Suppressor macrophage treated with lipopolysaccharide for 1 hour (primary cell): ENCODE measurements around the gene UGT1A8.
"Not testable (repeated sequence)": the region's sequence is repeated elsewhere in the genome, so short reads cannot be mapped to it uniquely, and the experiment has no call there.

Source experiments
- DNase-seq, 3 donors: peaks; one replicate each; pipeline ENCODE4 v3.0.0-alpha.2; 2020 to 2022

UGT1A8 gene

GRCh38 chr2:233736868-233737653 is 119.6 kb downstream of the UGT1A8 start:
- not testable (repeated sequence) for DNase-seq

DNA sequence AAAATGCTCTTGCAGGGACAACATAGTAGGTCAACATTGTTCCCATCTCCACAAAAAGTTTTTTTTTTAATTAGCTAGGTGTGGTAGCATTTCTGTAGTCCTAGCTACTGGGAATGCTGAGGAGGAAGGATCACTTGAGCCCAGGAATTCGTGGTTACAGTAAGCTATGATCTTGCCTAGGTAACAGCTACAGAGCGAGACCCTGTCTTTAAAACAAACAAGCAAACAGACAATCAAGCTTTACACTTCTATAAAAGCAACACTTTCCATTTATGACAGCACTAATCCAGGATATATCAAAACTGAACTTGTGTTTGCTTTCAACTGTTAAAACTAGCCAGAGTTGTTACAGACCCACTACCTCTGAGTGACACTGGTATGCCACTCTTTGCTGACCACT is 123.4 kb downstream of the UGT1A8 start:
- no peak for DNase-seq

DNA sequence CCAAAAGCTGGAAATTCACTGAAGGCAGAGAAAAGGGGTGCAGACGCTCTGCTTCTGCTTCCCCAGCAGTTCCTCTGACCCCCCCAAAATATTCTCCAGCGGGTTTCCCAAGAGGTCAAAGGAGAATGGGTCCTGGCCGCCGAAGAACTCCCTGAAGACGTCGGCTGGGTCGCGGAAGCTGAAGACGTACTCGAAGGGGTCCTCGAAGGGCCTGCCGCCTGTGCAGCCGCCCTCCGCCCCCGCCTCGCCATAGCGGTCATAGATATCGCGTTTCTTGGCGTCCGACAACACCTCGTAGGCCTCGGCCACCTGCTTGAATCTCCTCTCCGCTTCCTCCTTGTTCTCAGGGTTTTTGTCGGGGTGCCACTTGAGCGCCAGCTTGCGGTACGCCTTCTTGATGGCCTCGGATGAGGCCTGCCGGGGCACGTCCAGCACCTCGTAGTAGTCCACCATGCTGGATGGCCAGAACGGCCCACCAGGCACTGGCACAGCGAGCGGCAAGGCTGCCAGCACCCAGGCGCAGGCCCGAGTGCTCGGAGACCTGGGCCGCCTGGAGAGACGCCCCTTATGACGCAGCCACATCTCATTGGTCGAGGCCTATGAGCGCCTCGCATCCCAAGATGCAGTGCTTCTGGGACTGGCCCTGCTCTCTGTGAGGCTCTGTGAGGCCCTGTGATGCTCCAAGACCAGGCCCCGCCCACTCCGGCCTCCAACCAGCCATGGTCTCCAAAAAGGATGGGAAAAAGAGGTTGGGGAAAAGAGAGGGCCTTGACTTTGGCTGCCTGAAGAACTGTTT is 126.2 kb downstream of the UGT1A8 start:
- DNase-seq = no peak

GRCh38 chr2:233745073-233745755 is 127.8 kb downstream of the UGT1A8 start:
- no peak for DNase-seq

- DNase-seq = not testable (repeated sequence)
Observed at GRCh38 chr2:233745838-233746237, 128.4 kb downstream of the UGT1A8 start.

DNA sequence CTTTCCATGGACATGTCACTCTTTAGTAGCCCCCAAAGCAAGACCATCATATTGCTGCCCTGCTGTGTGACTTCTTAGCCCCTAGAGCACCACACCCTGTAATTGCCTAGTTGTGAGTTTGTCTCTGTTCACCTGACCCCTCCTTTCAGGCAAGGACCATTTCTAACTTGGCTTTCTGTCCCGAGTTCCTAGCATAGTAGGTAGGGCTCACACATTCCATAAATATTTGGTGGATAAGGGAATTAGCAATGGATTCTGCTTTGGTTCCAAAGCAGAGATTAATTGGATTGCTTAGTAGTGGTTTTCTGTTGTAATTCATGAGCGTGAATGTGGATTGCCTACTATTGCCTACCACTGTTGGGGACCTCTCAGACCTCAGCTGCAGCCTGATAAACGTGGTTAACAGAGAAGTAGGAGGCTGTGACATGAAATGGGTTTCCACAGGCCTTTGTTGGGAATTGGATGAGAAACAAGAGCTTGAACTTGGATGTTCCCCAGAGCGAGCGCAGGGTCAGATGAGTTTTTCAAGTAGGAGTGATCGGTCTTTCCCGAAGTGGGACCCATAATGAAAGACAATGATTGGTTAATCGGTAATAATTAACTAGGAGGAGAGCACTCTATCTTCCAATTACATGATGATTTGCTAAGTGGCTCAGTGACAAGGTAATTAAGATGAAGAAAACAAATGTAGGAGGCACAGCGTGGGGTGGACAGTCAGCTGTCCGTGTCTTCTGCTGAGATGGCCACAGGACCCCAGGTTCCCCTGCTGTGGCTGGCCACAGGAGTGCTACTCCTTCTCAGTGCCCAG is 129.2 kb downstream of the UGT1A8 start:
- DNase-seq = no peak

DNA sequence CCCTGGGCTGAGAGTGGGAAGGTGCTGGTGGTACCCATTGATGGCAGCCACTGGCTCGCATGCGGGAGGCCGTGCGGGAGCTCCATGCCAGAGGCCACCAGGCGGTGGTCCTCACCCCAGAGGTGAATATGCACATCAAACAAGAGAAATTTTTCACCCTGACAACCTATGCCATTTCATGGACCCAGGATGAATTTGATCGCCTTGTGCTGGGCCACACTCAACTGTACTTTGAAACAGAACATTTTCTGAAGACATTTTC is 129.8 kb downstream of the UGT1A8 start:
- no peak for DNase-seq

- DNase-seq = not testable (repeated sequence)
Observed at GRCh38 chr2:233750689-233751088, 133.3 kb downstream of the UGT1A8 start.

DNA sequence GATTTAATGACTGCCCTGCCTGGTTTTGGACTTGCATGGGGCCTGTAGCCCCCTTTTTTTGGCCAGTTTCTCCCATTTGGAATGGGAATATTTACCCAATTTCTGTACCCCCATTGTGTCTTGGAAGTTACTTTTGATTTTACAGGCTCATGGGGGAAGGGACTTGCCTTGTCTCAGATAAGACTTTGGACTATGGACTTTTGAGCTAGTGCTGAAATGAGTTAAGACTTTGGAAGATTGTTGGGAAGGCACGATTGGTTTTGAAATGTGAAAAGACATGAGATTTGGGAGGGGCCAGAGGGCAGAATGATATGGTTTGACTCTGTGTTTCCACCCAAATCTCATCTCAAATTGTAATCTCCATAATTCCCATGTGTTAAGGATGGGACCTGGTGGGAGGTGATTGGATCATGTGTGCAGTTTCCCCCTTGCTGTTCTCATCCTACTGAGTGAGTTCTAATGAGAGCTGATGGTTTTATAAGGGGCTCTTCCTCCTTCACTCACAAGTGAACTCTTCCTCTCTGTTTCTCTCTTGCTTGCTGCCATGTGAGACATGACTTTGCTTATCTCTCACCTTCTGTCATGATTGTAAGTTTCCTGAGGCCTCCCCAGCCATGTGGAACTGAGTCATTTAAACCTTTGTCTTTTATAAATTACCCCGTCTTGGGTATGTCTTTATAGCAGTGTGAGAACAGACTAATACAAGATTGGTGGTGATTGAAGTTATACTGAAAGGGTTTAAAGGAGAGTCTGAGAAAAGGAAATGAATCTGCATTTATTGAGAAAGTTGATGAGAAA is 134.0 kb downstream of the UGT1A8 start:
- DNase-seq = not testable (repeated sequence)

DNA sequence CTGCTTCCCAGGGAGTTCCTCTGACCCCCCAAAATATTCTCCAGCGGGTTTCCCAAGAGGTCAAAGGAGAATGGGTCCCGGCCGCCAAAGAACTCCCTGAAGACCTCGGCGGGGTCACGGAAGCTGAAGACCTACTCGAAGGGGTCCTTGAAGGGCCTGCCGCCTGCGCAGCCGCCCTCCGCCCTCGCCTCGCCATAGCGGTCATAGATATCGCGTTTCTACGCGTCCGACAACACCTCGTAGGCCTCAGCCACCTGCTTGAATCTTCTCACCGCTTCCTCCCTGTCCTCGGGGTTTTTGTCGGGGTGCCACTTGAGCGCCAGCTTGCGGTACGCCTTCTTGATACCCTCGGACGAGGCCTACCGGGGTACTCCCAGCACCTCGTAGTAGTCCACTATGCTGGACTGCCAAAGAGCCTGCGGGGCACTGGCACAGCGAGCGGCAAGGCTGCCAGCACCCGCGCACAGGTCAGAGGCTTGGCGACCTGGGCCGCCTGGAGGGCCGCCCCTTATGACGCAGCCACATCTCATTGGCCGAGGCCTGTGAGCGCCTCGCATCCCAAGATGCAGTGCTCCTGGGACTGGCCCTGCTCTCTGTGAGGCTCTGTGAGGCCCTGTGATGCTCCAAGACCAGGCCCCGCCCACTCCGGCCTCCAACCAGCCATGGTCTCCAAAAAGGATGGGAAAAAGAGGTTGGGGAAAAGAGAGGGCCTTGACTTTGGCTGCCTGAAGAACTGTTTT is 137.6 kb downstream of the UGT1A8 start:
- DNase-seq = no peak

GRCh38 chr2:233756429-233757081 is 139.1 kb downstream of the UGT1A8 start:
- no peak for DNase-seq

DNA sequence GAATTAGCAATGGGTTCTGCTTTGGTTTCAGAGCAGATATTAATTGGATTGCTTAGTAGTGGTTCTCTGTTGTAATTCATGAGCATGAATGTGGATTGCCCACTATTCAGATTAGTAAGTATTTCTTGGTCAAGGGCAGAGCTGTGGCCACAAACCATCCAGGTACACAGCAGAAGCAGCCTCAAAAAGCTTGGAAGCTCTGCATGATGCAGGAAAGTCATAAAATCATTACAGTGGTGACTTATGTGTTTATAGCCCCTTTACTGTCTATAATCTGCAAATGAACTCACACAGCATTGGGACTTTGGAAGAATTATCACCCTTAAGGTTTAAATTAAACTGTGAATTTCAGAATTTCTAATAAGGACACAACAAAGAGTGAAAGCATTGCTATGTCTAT is 140.7 kb downstream of the UGT1A8 start:
- DNase-seq = no peak

DNA sequence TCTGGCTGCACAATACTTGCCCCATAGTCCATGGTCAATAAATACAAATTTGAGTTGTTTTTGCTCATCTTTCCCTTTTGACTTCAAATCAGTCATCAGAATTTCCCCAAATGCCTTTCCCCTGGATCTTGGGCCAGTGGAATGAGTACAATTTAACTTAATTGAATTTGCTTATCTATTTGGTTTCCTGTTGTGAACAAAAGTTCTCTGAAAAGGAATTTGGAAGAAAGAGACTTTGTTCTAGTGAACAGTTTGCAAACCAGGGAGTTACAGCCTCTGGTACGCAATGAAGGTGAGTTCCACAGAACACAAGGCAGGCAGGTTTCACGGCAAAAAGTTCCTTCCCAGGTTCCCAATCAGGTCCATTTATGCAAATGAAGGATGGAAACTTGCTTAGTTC is 141.4 kb downstream of the UGT1A8 start:
- no peak for DNase-seq

DNA sequence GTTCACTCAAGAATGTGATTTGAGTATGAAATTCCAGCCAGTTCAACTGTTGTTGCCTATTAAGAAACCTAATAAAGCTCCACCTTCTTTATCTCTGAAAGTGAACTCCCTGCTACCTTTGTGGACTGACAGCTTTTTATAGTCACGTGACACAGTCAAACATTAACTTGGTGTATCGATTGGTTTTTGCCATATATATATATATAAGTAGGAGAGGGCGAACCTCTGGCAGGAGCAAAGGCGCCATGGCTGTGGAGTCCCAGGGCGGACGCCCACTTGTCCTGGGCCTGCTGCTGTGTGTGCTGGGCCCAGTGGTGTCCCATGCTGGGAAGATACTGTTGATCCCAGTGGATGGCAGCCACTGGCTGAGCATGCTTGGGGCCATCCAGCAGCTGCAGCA is 142.6 kb downstream of the UGT1A8 start, which contains the start of gene UGT1A1:
TSS of gene UGT1A1 (plus strand) at position 228 of the 400 bp plus-strand sequence. CDS start at position 246, 18 bp downstream.
- DNase-seq = no peak

- no peak for DNase-seq
Observed at GRCh38 chr2:233761040-233761769, 143.8 kb downstream of the UGT1A8 start.

GRCh38 chr2:233764264-233764663 is 146.8 kb downstream of the UGT1A8 start:
- DNase-seq = peak in 2 of 3 donors; percentile 17 to 22

GRCh38 chr2:233764761-233765160 is 147.3 kb downstream of the UGT1A8 start:
- no peak for DNase-seq

- no peak for DNase-seq
Observed at GRCh38 chr2:233766416-233766815, 149.0 kb downstream of the UGT1A8 start.

DNA sequence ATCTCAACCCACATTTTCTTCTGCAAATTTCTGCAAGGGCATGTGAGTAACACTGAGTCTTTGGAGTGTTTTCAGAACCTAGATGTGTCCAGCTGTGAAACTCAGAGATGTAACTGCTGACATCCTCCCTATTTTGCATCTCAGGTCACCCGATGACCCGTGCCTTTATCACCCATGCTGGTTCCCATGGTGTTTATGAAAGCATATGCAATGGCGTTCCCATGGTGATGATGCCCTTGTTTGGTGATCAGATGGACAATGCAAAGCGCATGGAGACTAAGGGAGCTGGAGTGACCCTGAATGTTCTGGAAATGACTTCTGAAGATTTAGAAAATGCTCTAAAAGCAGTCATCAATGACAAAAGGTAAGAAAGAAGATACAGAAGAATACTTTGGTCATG is 150.6 kb downstream of the UGT1A8 start:
- DNase-seq = no peak

DNA sequence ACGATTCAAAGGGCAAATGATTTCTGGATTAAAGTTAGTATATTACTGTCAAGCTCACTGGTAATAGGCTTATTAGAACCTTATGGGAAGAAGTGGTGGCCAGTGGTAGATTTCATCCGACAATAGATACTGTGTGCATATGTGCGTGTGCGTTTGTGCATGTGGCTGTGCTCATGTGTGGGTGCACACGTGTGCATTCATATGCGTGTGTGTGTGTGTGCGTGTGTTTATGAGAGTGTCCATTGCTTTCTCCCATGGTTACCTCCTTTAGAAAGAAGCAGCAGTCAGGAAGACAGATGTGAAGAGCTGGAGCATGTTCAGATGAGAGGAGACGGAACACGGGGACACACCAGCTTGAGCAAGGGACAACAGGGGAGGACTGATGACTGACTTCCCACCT is 151.8 kb downstream of the UGT1A8 start:
- no peak for DNase-seq
